Forelimb muscle (tissue), 1 donor: ENCODE results near the gene NAPSA. TPM values are rescaled to one million over a fixed set of nuclear protein-coding genes. Genes with fewer than 3 reads are reported as not detected.
"Not testable (repeated sequence)": the region's sequence is repeated elsewhere in the genome, so short reads cannot be mapped to it uniquely, and the experiment has no call there.

ENCODE experiments used
- DNase-seq: peaks from one replicate; pipeline ENCODE4 v3.0.0-alpha.2; 2013; ENCODE audit warnings: low read depth
- polyA plus RNA-seq: library from polyadenylated mRNA; unstranded; fragments of 120-200 nt; gene quantifications from one replicate; pipeline ENCODE4 v1.2.1, GENCODE V29; 2013; ENCODE audit not compliant: insufficient read length

Gene NAPSA
- polyA plus RNA-seq, 1 donor = 1.2 TPM

- DNase-seq = no peak
These were observed 33.5 kb downstream of the NAPSA start for GRCh38 chr19:50331994-50332243.

- no peak for DNase-seq
These were observed 34.0 kb downstream of the NAPSA start for GRCh38 chr19:50331221-50331993.

- DNase-seq = no peak
These were observed 34.9 kb downstream of the NAPSA start for GRCh38 chr19:50330365-50331078.

- DNase-seq = not testable (repeated sequence)
These were observed 35.5 kb downstream of the NAPSA start for GRCh38 chr19:50329926-50330294.

- peak; percentile 58 for DNase-seq
These were observed 36.1 kb downstream of the NAPSA start, which contains the start of gene KCNC3 for GRCh38 chr19:50329146-50329925. Gene KCNC3 (minus strand): TSS chr19:50329377. CDS start chr19:50329082, 295 bp downstream.

- no peak for DNase-seq
These were observed 36.6 kb downstream of the NAPSA start for GRCh38 chr19:50328873-50329145.

- DNase-seq = no peak
These were observed 37.1 kb downstream of the NAPSA start for GRCh38 chr19:50328224-50328872.

GRCh38 chr19:50327461-50328223 lies 37.8 kb downstream of the NAPSA start:
- DNase-seq = no peak

- no peak for DNase-seq
These were observed 38.4 kb downstream of the NAPSA start for GRCh38 chr19:50327013-50327412.

GRCh38 chr19:50326101-50326664 lies 39.3 kb downstream of the NAPSA start:
- DNase-seq = no peak

GRCh38 chr19:50325310-50326100 lies 39.9 kb downstream of the NAPSA start:
- DNase-seq = no peak

- DNase-seq = no peak
These were observed 41.1 kb downstream of the NAPSA start for GRCh38 chr19:50324331-50324730.

- no peak for DNase-seq
These were observed 41.7 kb downstream of the NAPSA start for GRCh38 chr19:50323782-50324133.

GRCh38 chr19:50322931-50323781 lies 42.3 kb downstream of the NAPSA start:
- DNase-seq = no peak

- DNase-seq = no peak
These were observed 43.2 kb downstream of the NAPSA start for GRCh38 chr19:50322234-50322633.

- DNase-seq = no peak
These were observed 43.6 kb downstream of the NAPSA start for GRCh38 chr19:50321831-50322230.

- DNase-seq = no peak
These were observed 44.8 kb downstream of the NAPSA start for GRCh38 chr19:50320596-50320995.

GRCh38 chr19:50320051-50320450 lies 45.4 kb downstream of the NAPSA start:
- DNase-seq = no peak

GRCh38 chr19:50319156-50319555 lies 46.3 kb downstream of the NAPSA start:
- no peak for DNase-seq

GRCh38 chr19:50318438-50318837 lies 47.0 kb downstream of the NAPSA start:
- DNase-seq = no peak
